Liver (tissue), 9 donors: ENCODE results near the gene SDK2. TPM values are rescaled to one million over a fixed set of nuclear protein-coding genes. Genes with fewer than 3 reads are reported as not detected.

Source experiments
- DNase-seq: peaks from one replicate; pipeline ENCODE4 v3.0.0-alpha.2; 2017; ENCODE audit warnings: low spot score
- H3K27ac ChIP-seq, 2 donors: one replicate each; pipeline ENCODE4 v1.7.0; 2013; ENCODE audit warnings: inconsistent platforms in 2 of 2, low read length in 2 of 2, control low read depth in 1 of 2, low read depth in 1 of 2, mild to moderate bottlenecking in 1 of 2
- H3K27me3 ChIP-seq, 4 donors: one replicate each; pipeline versions ENCODE4 v1.6.1 to v1.7.0; 2013; ENCODE audit warnings: low read length in 3 of 4, inconsistent platforms in 1 of 4, mild to moderate bottlenecking in 1 of 4, moderate library complexity in 1 of 4; ENCODE audit not compliant: control insufficient read depth in 4 of 4, insufficient read depth in 4 of 4
- H3K36me3 ChIP-seq, 4 donors: one replicate each; pipeline versions ENCODE4 v1.6.1 to v1.7.0; 2013; ENCODE audit warnings: low read length in 3 of 4, mild to moderate bottlenecking in 3 of 4, low read depth in 1 of 4, moderate library complexity in 1 of 4; ENCODE audit not compliant: control insufficient read depth in 4 of 4, insufficient read depth in 3 of 4
- H3K4me1 ChIP-seq, 4 donors: one replicate each; pipeline versions ENCODE4 v1.6.1 to v1.7.0; 2013; ENCODE audit warnings: low read length in 3 of 4, mild to moderate bottlenecking in 3 of 4, moderate library complexity in 1 of 4; ENCODE audit not compliant: control insufficient read depth in 4 of 4, insufficient read depth in 4 of 4
- H3K4me3 ChIP-seq, 3 donors: one replicate each; pipeline versions ENCODE4 v1.6.1 to v1.7.0; 2013; ENCODE audit warnings: low read length in 3 of 3, control low read depth in 1 of 3, low read depth in 1 of 3, mild to moderate bottlenecking in 1 of 3
- H3K9ac ChIP-seq, 2 donors: one replicate each; pipeline ENCODE4 v1.7.0; 2013; ENCODE audit warnings: low read length in 2 of 2, mild to moderate bottlenecking in 2 of 2, moderate library complexity in 2 of 2, control low read depth in 1 of 2, low read depth in 1 of 2
- H3K9me3 ChIP-seq, 4 donors: one replicate each; pipeline versions ENCODE4 v1.6.1 to v1.7.0; 2013; ENCODE audit warnings: low read length in 3 of 4; ENCODE audit not compliant: control insufficient read depth in 4 of 4
- ATF3 ChIP-seq: IDR thresholded peaks from 2 replicates; pipeline ENCODE4 v1.6.1; 2016; ENCODE audit warnings: antibody characterized with exemption
- CTCF ChIP-seq: fragments of 150-350 bp; IDR thresholded peaks from 2 replicates; pipeline ENCODE4 v1.5.1; 2017; ENCODE audit warnings: improper control_type of control experiment, low read depth, low read length; ENCODE audit not compliant: missing input control
- EGR1 ChIP-seq, 2 donors: IDR thresholded peaks; 2 replicates each; pipeline ENCODE4 v1.6.1; 2016 to 2018; ENCODE audit warnings: antibody characterized with exemption in 2 of 2, low read depth in 2 of 2
- FOXA1 ChIP-seq: IDR thresholded peaks from 2 replicates; pipeline ENCODE4 v1.6.1; 2016; ENCODE audit warnings: antibody characterized with exemption
- HNF4A ChIP-seq, 2 donors: conservative IDR thresholded peaks; 2 replicates each; pipeline ENCODE4 v1.6.1; 2016; ENCODE audit warnings: antibody characterized with exemption in 2 of 2, mild to moderate bottlenecking in 2 of 2
- HNF4G ChIP-seq: IDR thresholded peaks from 2 replicates; pipeline ENCODE4 v1.6.1; 2016; ENCODE audit warnings: antibody characterized with exemption
- MAX ChIP-seq: IDR thresholded peaks from 2 replicates; pipeline ENCODE4 v1.6.1; 2016; ENCODE audit warnings: antibody characterized with exemption
- NR2F2 ChIP-seq: IDR thresholded peaks from 2 replicates; pipeline ENCODE4 v1.6.1; 2016; ENCODE audit warnings: antibody characterized with exemption
- RAD21 ChIP-seq, 2 donors: IDR thresholded peaks; 2 replicates each; pipeline ENCODE4 v1.6.1; 2016; ENCODE audit warnings: antibody characterized with exemption in 2 of 2, mild to moderate bottlenecking in 2 of 2
- REST ChIP-seq: IDR thresholded peaks from 2 replicates; pipeline ENCODE4 v1.6.1; 2016; ENCODE audit warnings: antibody characterized with exemption, mild to moderate bottlenecking
- RXRA ChIP-seq, 2 donors: IDR thresholded peaks; 2 replicates each; pipeline ENCODE4 v1.6.1; 2017 to 2018; ENCODE audit warnings: antibody characterized with exemption in 2 of 2, mild to moderate bottlenecking in 1 of 2
- SP1 ChIP-seq: IDR thresholded peaks from 2 replicates; pipeline ENCODE4 v1.6.1; 2018; ENCODE audit warnings: antibody characterized with exemption, mild to moderate bottlenecking
- TAF1 ChIP-seq: conservative IDR thresholded peaks from 2 replicates; pipeline ENCODE4 v1.6.1; 2016; ENCODE audit warnings: antibody characterized with exemption, mild to moderate bottlenecking
- YY1 ChIP-seq: IDR thresholded peaks from 2 replicates; pipeline ENCODE4 v1.6.1; 2016; ENCODE audit warnings: antibody characterized with exemption, mild to moderate bottlenecking
- WGBS: extraction: QIAGEN DNeasy Blood & Tissue Kit; methylation state at CpG from one replicate; pipeline ENCODE4 v1.1.7; 2013; 5-methylcytosine and 5-hydroxymethylcytosine counted together
- polyA plus RNA-seq, 2 donors: library from polyadenylated mRNA; stranded (reverse) in 1 of 2; unstranded in 1 of 2; fragments of 200-250 nt in 1 of 2; fragments of >200 nt in 1 of 2; fragmentation: Nextera tagmentation in 1 of 2; extraction: Ambion mirVana in 1 of 2; gene quantifications; one replicate each; pipeline versions ENCODE4 v1.2.1 to v1.2.3, GENCODE V29; 2013 to 2015
- total RNA-seq, 2 donors: library from RNA; depleted of rRNA; stranded (reverse); fragments of >200 nt; gene quantifications; one replicate each; pipeline ENCODE4 v1.2.3, GENCODE V29; 2014
- donor health status: healthy.
- donor health status: healthy.
- donor health status: healthy.
- donor health status: healthy.
- donor health status: healthy.

The SDK2 gene
- total and polyA plus RNA-seq, 4 donors, result 0.05 to 0.42 (median 0.10) TPM

GRCh38 chr17:73600103-73600871 is 44.0 kb downstream of the SDK2 start:
- no peak for DNase-seq
- no peaks in the 10 kb centered on the region for H3K4me1 ChIP-seq
- H3K36me3 ChIP-seq, result no peaks in the 10 kb centered on the region
- no peak overlapping the region for H3K27ac ChIP-seq
- TF ChIP-seq YY1, result no peak
- no peaks in the 10 kb centered on the region for H3K27me3 ChIP-seq
- H3K9ac ChIP-seq, result no peak overlapping the region
- WGBS, result 73% methylated on average over 16 of the region's 16 CpGs
- H3K9me3 ChIP-seq, result peaks cover 2 to 12% (median 3%) of the 10 kb centered on the region in 4 donors
- no peak overlapping the region for H3K4me3 ChIP-seq

- Histone ChIP-seq H3K36me3 (no peaks in the 10 kb centered on the region), H3K4me1 (no peaks in the 10 kb centered on the region), H3K4me3 (no peak overlapping the region), H3K27ac (no peak overlapping the region), H3K9ac (no peak overlapping the region), H3K9me3 (peaks cover 2 to 12% (median 3%) of the 10 kb centered on the region in 4 donors), H3K27me3 (no peaks in the 10 kb centered on the region)
- WGBS, result 73% methylated on average over 3 of the region's 3 CpGs
- DNase-seq, result no peak
- TF ChIP-seq REST (no peak), NR2F2 (no peak), MAX (no peak), FOXA1 (no peak), ATF3 (no peak), HNF4G (no peak), RXRA (IDR thresholded peaks at IDR 0.05) (no peak), CTCF (no peak), TAF1 (no peak), SP1 (no peak), RAD21 (IDR thresholded peaks at IDR 0.05) (no peak), EGR1 (IDR thresholded peaks at IDR 0.05; ENCODE audit: low read depth in 2 of 2) (no peak), HNF4A (conservative IDR thresholded peaks at IDR 0.05) (no peak)
These were observed 44.6 kb downstream of the SDK2 start for GRCh38 chr17:73599599-73599998.
